Ectodermal cell (in vitro differentiated cells): Measurements from ENCODE around the gene RRP15.

ENCODE experiments used
- H3K27ac ChIP-seq: 2 replicates; pipeline ENCODE4 v1.7.0; 2013; ENCODE audit warnings: mild to moderate bottlenecking, low read depth, low read length; ENCODE audit not compliant: insufficient read depth, poor library complexity, severe bottlenecking
- H3K27me3 ChIP-seq: 2 replicates; pipeline ENCODE4 v1.7.0; 2013; ENCODE audit warnings: mild to moderate bottlenecking, low read length; ENCODE audit not compliant: insufficient read depth, control insufficient read depth, poor library complexity, severe bottlenecking
- H3K36me3 ChIP-seq: one replicate; pipeline ENCODE4 v1.7.0; 2013; ENCODE audit warnings: low read length; ENCODE audit not compliant: control insufficient read depth, insufficient read depth
- H3K4me1 ChIP-seq: one replicate; pipeline ENCODE4 v1.7.0; 2013; ENCODE audit warnings: low read length; ENCODE audit not compliant: control insufficient read depth, insufficient read depth
- H3K4me3 ChIP-seq: 2 replicates; pipeline ENCODE4 v1.7.0; 2013; ENCODE audit warnings: low read depth, low read length, control low read depth; ENCODE audit not compliant: insufficient read depth
- H3K9me3 ChIP-seq: 2 replicates; pipeline ENCODE4 v1.7.0; 2013; ENCODE audit warnings: mild to moderate bottlenecking, low read length, moderate library complexity; ENCODE audit not compliant: control insufficient read depth
- WGBS, 2 experiments: methylation state at CpG; one replicate each; pipeline ENCODE4 v1.1.7; 2013; ENCODE audit warnings: missing lambda C conversion rate in 2 of 2; 5-methylcytosine and 5-hydroxymethylcytosine counted together

Gene RRP15

GRCh38 chr1:218292515-218292914 lies 7.4 kb downstream of the RRP15 start:
- Histone ChIP-seq H3K4me1 (no peaks in the 10 kb centered on the region), H3K4me3 (no peak overlapping the region), H3K36me3 (no peaks in the 10 kb centered on the region), H3K27me3 (no peaks in the 10 kb centered on the region), H3K9me3 (no peaks in the 10 kb centered on the region), H3K27ac (no peak overlapping the region)
- WGBS, 2 experiments = 90 to 94% methylated on average over 3 of the region's 3 CpGs

- 95 to 97% methylated on average over 3 of the region's 3 CpGs for WGBS, 2 experiments
- H3K27me3 ChIP-seq = no peaks in the 10 kb centered on the region
- H3K9me3 ChIP-seq = no peaks in the 10 kb centered on the region
- no peak overlapping the region for H3K4me3 ChIP-seq
- H3K4me1 ChIP-seq = no peaks in the 10 kb centered on the region
- H3K27ac ChIP-seq = no peak overlapping the region
- H3K36me3 ChIP-seq = no peaks in the 10 kb centered on the region
These were observed 9.5 kb downstream of the RRP15 start for GRCh38 chr1:218294546-218294945.

- 94 to 96% methylated on average over 2 of the region's 2 CpGs for WGBS, 2 experiments
- Histone ChIP-seq H3K4me3 (no peak overlapping the region), H3K36me3 (no peaks in the 10 kb centered on the region)
These were observed 11.1 kb downstream of the RRP15 start for GRCh38 chr1:218296162-218296561.

GRCh38 chr1:218297461-218297860 lies 12.4 kb downstream of the RRP15 start:
- Histone ChIP-seq H3K27me3 (no peaks in the 10 kb centered on the region), H3K9me3 (no peaks in the 10 kb centered on the region), H3K4me1 (no peaks in the 10 kb centered on the region), H3K27ac (no peak overlapping the region), H3K36me3 (no peaks in the 10 kb centered on the region), H3K4me3 (no peak overlapping the region)
- WGBS, 2 experiments = 73 to 100% methylated on average over 2 of the region's 2 CpGs

More at GRCh38 chr1:218296162-218296561, 11.1 kb downstream of the RRP15 start:
- Histone ChIP-seq H3K4me1 (no peaks in the 10 kb centered on the region), H3K27ac (no peak overlapping the region), H3K27me3 (no peaks in the 10 kb centered on the region), H3K9me3 (no peaks in the 10 kb centered on the region)

- Histone ChIP-seq H3K4me3 (no peak overlapping the region), H3K27ac (no peak overlapping the region), H3K9me3 (no peaks in the 10 kb centered on the region), H3K27me3 (no peaks in the 10 kb centered on the region), H3K36me3 (no peaks in the 10 kb centered on the region), H3K4me1 (no peaks in the 10 kb centered on the region)
- WGBS, 2 experiments = 75 to 100% methylated on average over 1 of the region's 1 CpG
These were observed 12.8 kb downstream of the RRP15 start for GRCh38 chr1:218297867-218298266.

GRCh38 chr1:218298398-218298797 lies 13.3 kb downstream of the RRP15 start:
- H3K27me3 ChIP-seq = no peaks in the 10 kb centered on the region
- no peaks in the 10 kb centered on the region for H3K9me3 ChIP-seq
- H3K27ac ChIP-seq = no peak overlapping the region
- H3K4me3 ChIP-seq = no peak overlapping the region
- H3K4me1 ChIP-seq = no peaks in the 10 kb centered on the region
- no peaks in the 10 kb centered on the region for H3K36me3 ChIP-seq
- 74 to 76% methylated on average over 4 of the region's 4 CpGs for WGBS, 2 experiments

GRCh38 chr1:218299416-218299815 lies 14.3 kb downstream of the RRP15 start:
- no peaks in the 10 kb centered on the region for H3K36me3 ChIP-seq
- no peaks in the 10 kb centered on the region for H3K9me3 ChIP-seq
- no peaks in the 10 kb centered on the region for H3K4me1 ChIP-seq
- H3K27me3 ChIP-seq = no peaks in the 10 kb centered on the region
- no peak overlapping the region for H3K27ac ChIP-seq
- 68 to 71% methylated on average over 2 of the region's 2 CpGs for WGBS, 2 experiments
- H3K4me3 ChIP-seq = no peak overlapping the region

- H3K36me3 ChIP-seq = no peaks in the 10 kb centered on the region
- whole genome bisulfite sequencing, 2 experiments = 0 to 10% methylated on average over 1 of the region's 1 CpG
These were observed 16.1 kb downstream of the RRP15 start for GRCh38 chr1:218301217-218301616.

GRCh38 chr1:218302155-218302554 lies 17.1 kb downstream of the RRP15 start:
- peaks cover 6% of the 10 kb centered on the region for H3K4me1 ChIP-seq
- no peaks in the 10 kb centered on the region for H3K36me3 ChIP-seq
- WGBS, 2 experiments = 91 to 98% methylated on average over 3 of the region's 3 CpGs
- no peaks in the 10 kb centered on the region for H3K27me3 ChIP-seq
- no peak overlapping the region for H3K27ac ChIP-seq
- H3K4me3 ChIP-seq = no peak overlapping the region
- no peaks in the 10 kb centered on the region for H3K9me3 ChIP-seq

More at GRCh38 chr1:218301217-218301616, 16.1 kb downstream of the RRP15 start:
- no peaks in the 10 kb centered on the region for H3K27me3 ChIP-seq
- H3K9me3 ChIP-seq = no peaks in the 10 kb centered on the region
- H3K27ac ChIP-seq = no peak overlapping the region
- no peak overlapping the region for H3K4me3 ChIP-seq
- peaks cover 6% of the 10 kb centered on the region for H3K4me1 ChIP-seq

GRCh38 chr1:218303176-218303879 lies 18.2 kb downstream of the RRP15 start:
- no peaks in the 10 kb centered on the region for H3K36me3 ChIP-seq

More at GRCh38 chr1:218303176-218303879, 18.2 kb downstream of the RRP15 start:
- no peak overlapping the region for H3K27ac ChIP-seq
- H3K27me3 ChIP-seq = no peaks in the 10 kb centered on the region
- no peak overlapping the region for H3K4me3 ChIP-seq
- peaks cover 6% of the 10 kb centered on the region for H3K4me1 ChIP-seq
- H3K9me3 ChIP-seq = no peaks in the 10 kb centered on the region
